B cell (primary cell): ENCODE measurements around the gene GFPT2. TPM values are rescaled to one million over a fixed set of nuclear protein-coding genes. Genes with fewer than 3 reads are reported as not detected.

Source experiments
- ATAC-seq: fragments of 200-7000 bp; cut with Tn5 transposase; one replicate; pipeline ENCODE4 v1.10.0; 2021; ENCODE audit warnings: low read depth, mild to moderate bottlenecking, moderate number of reproducible peaks, moderate library complexity
- CTCF ChIA-PET: fragments of 350-600 bp; sonication (Branson Sonifier 250); formaldehyde crosslinking; loops from one replicate; lab custom pipeline; 2021; ENCODE audit warnings: antibody characterized with exemption, inconsistent platforms; lab: Charles Lee
- POLR2A ChIA-PET: fragments of 350-600 bp; sonication (Branson Sonifier 250); formaldehyde crosslinking; loops from one replicate; lab custom pipeline; 2021; ENCODE audit warnings: antibody characterized with exemption; lab: Charles Lee
- DNase-seq: peaks from one replicate; pipeline ENCODE4 v3.0.0; 2013
- H2AFZ ChIP-seq: 2 replicates; pipeline ENCODE4 v1.6.1; 2012; ENCODE audit warnings: mild to moderate bottlenecking, low read depth, low read length; ENCODE audit not compliant: insufficient read depth, poor library complexity, severe bottlenecking
- H3K27ac ChIP-seq, 2 donors: 1 replicate in 1 of 2; 2 replicates in 1 of 2; pipeline ENCODE4 v1.5.1; 2012 to 2013; ENCODE audit warnings: low read length in 2 of 2, mild to moderate bottlenecking in 2 of 2, moderate library complexity in 1 of 2
- H3K27me3 ChIP-seq, 4 experiments: fragments of 200-600 bp in 1 of 4; sonication (generic) in 1 of 4; replicated peaks in 1 of 4; 1 replicate in 2 of 4; 2 replicates in 2 of 4; pipeline versions ENCODE4 v1.6.1 to v1.7.0; 2013 to 2016; ENCODE audit warnings: low read length in 3 of 4, mild to moderate bottlenecking in 2 of 4, mixed read lengths in 1 of 4, moderate library complexity in 1 of 4; ENCODE audit not compliant: insufficient read depth in 4 of 4, control insufficient read depth in 3 of 4; ENCODE audit errors: control extremely low read depth in 1 of 4
- H3K36me3 ChIP-seq, 2 experiments: replicated peaks in 1 of 2; 1 replicate in 1 of 2; 2 replicates in 1 of 2; pipeline versions ENCODE4 v1.6.1 to v1.7.1; 2013; ENCODE audit warnings: low read length in 1 of 2; ENCODE audit not compliant: insufficient read depth in 2 of 2, control insufficient read depth in 1 of 2; ENCODE audit errors: control extremely low read depth in 1 of 2, extremely low read depth in 1 of 2
- H3K4me1 ChIP-seq, 2 donors: fragments of 200-600 bp in 1 of 2; sonication (generic) in 1 of 2; 1 replicate in 1 of 2; 2 replicates in 1 of 2; pipeline versions ENCODE4 v1.5.1 to v1.6.1; 2013 to 2017; ENCODE audit warnings: low read length in 2 of 2; ENCODE audit not compliant: control insufficient read depth in 2 of 2, insufficient read depth in 2 of 2
- H3K4me2 ChIP-seq: replicated peaks from 2 replicates; pipeline ENCODE3; 2012; ENCODE audit warnings: mild to moderate bottlenecking, low read depth, low read length; ENCODE audit not compliant: poor library complexity, severe bottlenecking
- H3K4me3 ChIP-seq, 5 experiments: fragments of 200-600 bp in 1 of 5; sonication (generic) in 1 of 5; 1 replicate in 3 of 5; 2 replicates in 2 of 5; pipeline versions ENCODE4 v1.5.1 to v1.7.0; 2011 to 2016; ENCODE audit warnings: low read length in 4 of 5, mild to moderate bottlenecking in 4 of 5, low read depth in 2 of 5, control low read depth in 1 of 5, moderate library complexity in 1 of 5; ENCODE audit not compliant: insufficient read depth in 1 of 5; ENCODE audit errors: control extremely low read depth in 1 of 5, extremely low read depth in 1 of 5
- H3K79me2 ChIP-seq: fragments of 200-600 bp; sonication (generic); one replicate; pipeline ENCODE4 v1.6.0; 2016; ENCODE audit warnings: low read length; ENCODE audit not compliant: control insufficient read depth, insufficient read depth
- H3K9ac ChIP-seq: fragments of 200-600 bp; sonication (generic); 2 replicates; pipeline ENCODE4 v1.6.1; 2017; ENCODE audit warnings: mild to moderate bottlenecking, low read length, moderate library complexity
- H3K9me3 ChIP-seq, 3 donors: one replicate each; pipeline versions ENCODE4 v1.6.1 to v1.7.1; 2013; ENCODE audit warnings: low read length in 2 of 3; ENCODE audit not compliant: control insufficient read depth in 2 of 3, insufficient read depth in 1 of 3; ENCODE audit errors: control extremely low read depth in 1 of 3
- H4K20me1 ChIP-seq: 2 replicates; pipeline ENCODE4 v1.6.0; 2012; ENCODE audit warnings: mild to moderate bottlenecking, low read length; ENCODE audit not compliant: insufficient read depth, control insufficient read depth, poor library complexity, severe bottlenecking
- H3K27ac Mint-ChIP-seq: one replicate; pipeline ENCODE4 v1.8.0; 2021; ENCODE audit warnings: mixed read lengths
- H3K27me3 Mint-ChIP-seq: one replicate; pipeline ENCODE4 v1.8.0; 2021; ENCODE audit warnings: mixed read lengths
- H3K4me1 Mint-ChIP-seq: one replicate; pipeline ENCODE4 v1.8.0; 2021; ENCODE audit warnings: mixed read lengths
- H3K4me3 Mint-ChIP-seq: one replicate; pipeline ENCODE4 v1.8.0; 2021; ENCODE audit warnings: mixed read lengths
- H3K9me3 Mint-ChIP-seq: one replicate; pipeline ENCODE4 v1.8.0; 2022; ENCODE audit warnings: mixed read lengths; ENCODE audit not compliant: insufficient read depth
- EZH2 ChIP-seq: IDR thresholded peaks from 2 replicates; pipeline ENCODE4 v1.6.1; 2012; ENCODE audit warnings: borderline replicate concordance, low read depth, mild to moderate bottlenecking, moderate library complexity, low read length; ENCODE audit not compliant: insufficient read depth, poor library complexity, severe bottlenecking
- WGBS: methylation state at CpG from one replicate; pipeline ENCODE4 v1.1.5; 2013; ENCODE audit warnings: missing lambda C conversion rate; ENCODE audit not compliant: insufficient coverage; 5-methylcytosine and 5-hydroxymethylcytosine counted together
- intact Hi-C: fragments of 100-400 bp; cut with micrococcal nuclease; formaldehyde crosslinking; loops from one replicate; pipeline ENCODE4 v1.10.0; 2022
- polyA plus RNA-seq: library from polyadenylated mRNA; depleted of rRNA; stranded (reverse); fragments of >200 nt; gene quantifications from 2 replicates; pipeline ENCODE4 v1.2.3, GENCODE V29; 2012
- total RNA-seq, 2 donors: library from RNA; stranded (reverse); fragments of 120-200 nt in 1 of 2; gene quantifications; 1 replicate in 1 of 2; 2 replicates in 1 of 2; pipeline versions ENCODE4 v1.2.3 to v1.2.4, GENCODE V29; 2013 to 2022
- TF ChIP-seq, protein P1 (sequence below): fragments of 200-600 bp; IDR thresholded peaks from one replicate; pipeline ENCODE4 v1.8.0; 2022; ENCODE audit warnings: antibody characterized with exemption, mild to moderate bottlenecking

Gene GFPT2
- total and polyA plus RNA-seq, 2 donors (not counting 1 experiment from before 2014, with no cell fraction given): 0.03 to 2.8 TPM

- intact Hi-C loops: no loop called here
- Mint-ChIP-seq H3K4me1 (peaks cover 6% of the 10 kb centered on the region), H3K9me3 (no peaks in the 10 kb centered on the region), H3K4me3 (no peak overlapping the region), H3K27ac (no peak overlapping the region), H3K27me3 (peaks cover 27% of the 10 kb centered on the region)
- Histone ChIP-seq H3K4me3 (no peak overlapping the region), H3K9ac (no peak overlapping the region), H4K20me1 (no peaks in the 10 kb centered on the region), H3K27me3 (peaks cover 0 to 34% (median 17%) of the 10 kb centered on the region in 4 experiments), H3K4me1 (peaks cover 10 to 12% of the 10 kb centered on the region in 2 donors), H3K4me2 (no peak overlapping the region), H2AFZ (no peak overlapping the region), H3K27ac (no peak overlapping the region), H3K36me3 (no peaks in the 10 kb centered on the region), H3K9me3 (peaks cover 0 to 9% (median 0%) of the 10 kb centered on the region in 3 donors), H3K79me2 (no peaks in the 10 kb centered on the region)
- no peak for DNase-seq
- ATAC-seq: no peak
- WGBS: 86% methylated on average over 5 of the region's 6 CpGs
- no peak for TF ChIP-seq EZH2
- TF ChIP-seq, protein P1, sequence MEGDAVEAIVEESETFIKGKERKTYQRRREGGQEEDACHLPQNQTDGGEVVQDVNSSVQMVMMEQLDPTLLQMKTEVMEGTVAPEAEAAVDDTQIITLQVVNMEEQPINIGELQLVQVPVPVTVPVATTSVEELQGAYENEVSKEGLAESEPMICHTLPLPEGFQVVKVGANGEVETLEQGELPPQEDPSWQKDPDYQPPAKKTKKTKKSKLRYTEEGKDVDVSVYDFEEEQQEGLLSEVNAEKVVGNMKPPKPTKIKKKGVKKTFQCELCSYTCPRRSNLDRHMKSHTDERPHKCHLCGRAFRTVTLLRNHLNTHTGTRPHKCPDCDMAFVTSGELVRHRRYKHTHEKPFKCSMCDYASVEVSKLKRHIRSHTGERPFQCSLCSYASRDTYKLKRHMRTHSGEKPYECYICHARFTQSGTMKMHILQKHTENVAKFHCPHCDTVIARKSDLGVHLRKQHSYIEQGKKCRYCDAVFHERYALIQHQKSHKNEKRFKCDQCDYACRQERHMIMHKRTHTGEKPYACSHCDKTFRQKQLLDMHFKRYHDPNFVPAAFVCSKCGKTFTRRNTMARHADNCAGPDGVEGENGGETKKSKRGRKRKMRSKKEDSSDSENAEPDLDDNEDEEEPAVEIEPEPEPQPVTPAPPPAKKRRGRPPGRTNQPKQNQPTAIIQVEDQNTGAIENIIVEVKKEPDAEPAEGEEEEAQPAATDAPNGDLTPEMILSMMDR: no peak
- CTCF ChIA-PET: interaction anchor here (2.4 kb wide), 1 partner anchor 30 kb away, joined by 8 read pairs; no protein-coding TSS in a partner anchor
- POLR2A ChIA-PET: no interaction called here
Observed at GRCh38 chr5:180358694-180359093, 5.6 kb upstream of the GFPT2 start.

GRCh38 chr5:180358179-180358578 is 5.0 kb upstream of the GFPT2 start:
- Histone ChIP-seq H3K4me1 (peaks cover 12% of the 10 kb centered on the region in 2 donors), H2AFZ (no peak overlapping the region), H3K79me2 (no peaks in the 10 kb centered on the region), H3K27me3 (peaks cover 0 to 38% (median 19%) of the 10 kb centered on the region in 4 experiments), H4K20me1 (no peaks in the 10 kb centered on the region), H3K9ac (no peak overlapping the region), H3K36me3 (no peaks in the 10 kb centered on the region), H3K4me3 (no peak overlapping the region), H3K4me2 (no peak overlapping the region), H3K9me3 (peaks cover 0 to 9% (median 0%) of the 10 kb centered on the region in 3 donors), H3K27ac (no peak overlapping the region)
- CTCF ChIA-PET: interaction anchor here (2.4 kb wide), 1 partner anchor 29 kb away, joined by 8 read pairs; no protein-coding TSS in a partner anchor
- Mint-ChIP-seq H3K27ac (no peak overlapping the region), H3K9me3 (no peaks in the 10 kb centered on the region), H3K4me1 (peaks cover 7% of the 10 kb centered on the region), H3K27me3 (peaks cover 27% of the 10 kb centered on the region), H3K4me3 (no peak overlapping the region)
- POLR2A ChIA-PET: no interaction called here
- no peak for DNase-seq
- TF ChIP-seq EZH2: no peak
- TF ChIP-seq, protein P1: no peak
- intact Hi-C loops: no loop called here
- no peak for ATAC-seq
- WGBS: 97% methylated on average over 4 of the region's 6 CpGs
